Neural progenitor cell (in vitro differentiated cells): ENCODE measurements around the gene PIGR. TPM values are rescaled to one million over a fixed set of nuclear protein-coding genes. Genes with fewer than 3 reads are reported as not detected.

ENCODE experiments used
- DNase-seq: peaks from one replicate; pipeline ENCODE4 v3.0.0-alpha.2; 2016; ENCODE audit warnings: low spot score
- H2AFZ ChIP-seq: fragments of 200-600 bp; sonication (generic); replicated peaks from 2 replicates; pipeline ENCODE4 v1.6.1; 2016; ENCODE audit warnings: antibody characterized with exemption
- H3F3A ChIP-seq: fragments of 200-600 bp; sonication (generic); 2 replicates; pipeline ENCODE4 v1.6.1; 2016; ENCODE audit warnings: antibody characterized with exemption, low read depth
- H3K27ac ChIP-seq: fragments of 200-600 bp; sonication (generic); 2 replicates; pipeline ENCODE4 v1.5.1; 2016; ENCODE audit warnings: mild to moderate bottlenecking
- H3K27me3 ChIP-seq: fragments of 200-600 bp; sonication (generic); 2 replicates; pipeline ENCODE4 v1.6.1; 2016; ENCODE audit warnings: mild to moderate bottlenecking, moderate library complexity
- H3K36me3 ChIP-seq: fragments of 200-600 bp; sonication (generic); 2 replicates; pipeline ENCODE4 v1.5.1; 2016
- H3K4me1 ChIP-seq: fragments of 200-600 bp; sonication (generic); 2 replicates; pipeline ENCODE4 v1.6.1; 2016; ENCODE audit warnings: mixed run types
- H3K4me2 ChIP-seq: fragments of 200-600 bp; sonication (generic); 2 replicates; pipeline ENCODE4 v1.6.1; 2016
- H3K4me3 ChIP-seq: fragments of 200-600 bp; sonication (generic); 2 replicates; pipeline ENCODE4 v1.5.1; 2016
- H3K79me2 ChIP-seq: fragments of 200-600 bp; sonication (generic); 2 replicates; pipeline ENCODE4 v1.6.1; 2016; ENCODE audit warnings: low read depth
- H3K9ac ChIP-seq: fragments of 200-600 bp; sonication (generic); 2 replicates; pipeline ENCODE4 v1.6.1; 2016
- H3K9me3 ChIP-seq: fragments of 200-600 bp; sonication (generic); 2 replicates; pipeline ENCODE4 v1.5.1; 2016; ENCODE audit warnings: low read depth
- H4K20me1 ChIP-seq: fragments of 200-600 bp; sonication (generic); 2 replicates; pipeline ENCODE4 v1.6.1; 2016; ENCODE audit warnings: low read depth
- H3K27ac Mint-ChIP-seq: 3 replicates; pipeline ENCODE4 v1.8.0; 2021; ENCODE audit warnings: mixed read lengths
- H3K27me3 Mint-ChIP-seq: 2 replicates; pipeline ENCODE4 v1.8.0; 2022; ENCODE audit warnings: low read depth, mild to moderate bottlenecking, inconsistent platforms, moderate library complexity, mixed read lengths; ENCODE audit not compliant: insufficient read depth
- H3K36me3 Mint-ChIP-seq: 3 replicates; pipeline ENCODE4 v1.8.0; 2021; ENCODE audit warnings: mixed read lengths
- H3K4me1 Mint-ChIP-seq: 3 replicates; pipeline ENCODE4 v1.8.0; 2021; ENCODE audit warnings: mixed read lengths
- H3K4me3 Mint-ChIP-seq: 3 replicates; pipeline ENCODE4 v1.8.0; 2021; ENCODE audit warnings: mild to moderate bottlenecking, moderate library complexity, mixed read lengths
- H3K9me3 Mint-ChIP-seq: 3 replicates; pipeline ENCODE4 v1.8.0; 2020; ENCODE audit warnings: mixed read lengths
- EZH2 ChIP-seq: fragments of 200-600 bp; sonication (generic); IDR thresholded peaks from 2 replicates; pipeline ENCODE4 v1.6.1; 2017; ENCODE audit warnings: antibody characterized with exemption, mild to moderate bottlenecking, moderate library complexity
- EZH2phosphoT487 ChIP-seq: fragments of 200-600 bp; sonication (generic); IDR thresholded peaks from 2 replicates; pipeline ENCODE4 v1.6.1; 2017; ENCODE audit warnings: antibody characterized with exemption
- total RNA-seq: library from RNA; depleted of rRNA; stranded (reverse); fragments of >200 nt; gene quantifications from 2 replicates; pipeline ENCODE4 v1.2.3, GENCODE V29; 2015; ENCODE audit warnings: low replicate concordance
- TF ChIP-seq, protein P1 (sequence below): fragments of 200-600 bp; sonication (generic); IDR thresholded peaks from 2 replicates; pipeline ENCODE4 v1.5.1; 2017; ENCODE audit warnings: antibody characterized with exemption, mild to moderate bottlenecking

PIGR gene
- total RNA-seq, 1 donor from 2014 or later = not detected

DNA sequence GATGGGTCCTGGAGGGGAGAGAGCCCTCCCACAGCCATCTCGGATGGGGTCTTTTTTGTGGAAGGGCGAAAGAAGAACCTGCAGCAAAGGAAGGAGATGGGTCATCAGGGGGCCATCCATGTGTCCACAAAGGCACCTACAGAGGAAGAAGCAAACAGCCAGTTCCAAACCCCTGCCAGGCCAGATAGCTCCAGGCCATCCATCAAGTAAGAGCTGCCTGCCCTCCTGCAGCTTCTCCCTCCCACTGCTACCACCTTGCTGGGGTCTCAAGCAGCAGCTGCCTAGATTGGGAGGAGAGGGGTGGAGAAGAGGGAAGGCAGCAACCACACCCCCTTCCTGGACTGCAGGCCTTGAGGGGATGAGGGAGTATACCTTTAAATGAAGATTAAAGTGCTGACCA lies 19.5 kb upstream of the PIGR start:
- no peak overlapping the region for H3K27ac Mint-ChIP-seq

DNA sequence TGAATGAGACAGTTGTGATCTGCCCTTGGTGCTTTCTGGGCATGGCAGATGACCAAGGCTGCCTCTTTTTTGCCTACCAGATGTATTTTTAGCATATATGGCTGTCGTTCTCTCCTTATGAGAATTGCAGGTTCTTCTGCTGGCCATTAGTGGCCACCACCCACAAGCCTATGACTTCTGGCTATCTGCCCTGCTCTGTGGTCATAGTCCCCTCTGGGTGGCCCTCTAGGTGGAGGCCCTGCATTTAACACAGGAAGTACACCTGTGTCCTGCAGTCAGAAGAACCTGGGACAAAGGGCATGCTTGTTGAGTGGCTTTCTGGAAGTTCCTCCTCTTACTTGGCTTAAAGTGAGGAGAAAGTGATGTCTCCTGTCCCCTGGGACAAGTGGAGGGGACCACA lies 17.5 kb upstream of the PIGR start:
- Mint-ChIP-seq H3K9me3 (no peaks in the 10 kb centered on the region), H3K27ac (no peak overlapping the region), H3K27me3 (peaks cover 6% of the 10 kb centered on the region), H3K4me1 (no peaks in the 10 kb centered on the region), H3K4me3 (no peak overlapping the region), H3K36me3 (no peaks in the 10 kb centered on the region)
- H3K27me3 ChIP-seq = no peaks in the 10 kb centered on the region
- no peak overlapping the region for H2AFZ ChIP-seq
- H3K4me3 ChIP-seq = no peak overlapping the region
- no peak overlapping the region for H3K27ac ChIP-seq
- H3K4me2 ChIP-seq = no peak overlapping the region
- TF ChIP-seq EZH2phosphoT487 (no peak), EZH2 (no peak)
- TF ChIP-seq, protein P1, sequence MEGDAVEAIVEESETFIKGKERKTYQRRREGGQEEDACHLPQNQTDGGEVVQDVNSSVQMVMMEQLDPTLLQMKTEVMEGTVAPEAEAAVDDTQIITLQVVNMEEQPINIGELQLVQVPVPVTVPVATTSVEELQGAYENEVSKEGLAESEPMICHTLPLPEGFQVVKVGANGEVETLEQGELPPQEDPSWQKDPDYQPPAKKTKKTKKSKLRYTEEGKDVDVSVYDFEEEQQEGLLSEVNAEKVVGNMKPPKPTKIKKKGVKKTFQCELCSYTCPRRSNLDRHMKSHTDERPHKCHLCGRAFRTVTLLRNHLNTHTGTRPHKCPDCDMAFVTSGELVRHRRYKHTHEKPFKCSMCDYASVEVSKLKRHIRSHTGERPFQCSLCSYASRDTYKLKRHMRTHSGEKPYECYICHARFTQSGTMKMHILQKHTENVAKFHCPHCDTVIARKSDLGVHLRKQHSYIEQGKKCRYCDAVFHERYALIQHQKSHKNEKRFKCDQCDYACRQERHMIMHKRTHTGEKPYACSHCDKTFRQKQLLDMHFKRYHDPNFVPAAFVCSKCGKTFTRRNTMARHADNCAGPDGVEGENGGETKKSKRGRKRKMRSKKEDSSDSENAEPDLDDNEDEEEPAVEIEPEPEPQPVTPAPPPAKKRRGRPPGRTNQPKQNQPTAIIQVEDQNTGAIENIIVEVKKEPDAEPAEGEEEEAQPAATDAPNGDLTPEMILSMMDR = no peak
- DNase-seq = no peak
- H3F3A ChIP-seq = no peaks in the 10 kb centered on the region
- no peaks in the 10 kb centered on the region for H3K79me2 ChIP-seq
- no peaks in the 10 kb centered on the region for H4K20me1 ChIP-seq
- no peaks in the 10 kb centered on the region for H3K9me3 ChIP-seq
- H3K4me1 ChIP-seq = no peaks in the 10 kb centered on the region
- no peak overlapping the region for H3K9ac ChIP-seq
- H3K36me3 ChIP-seq = no peaks in the 10 kb centered on the region

More for the DNA sequence above, 19.5 kb upstream of the PIGR start:
- no peaks in the 10 kb centered on the region for H3K9me3 ChIP-seq
- no peaks in the 10 kb centered on the region for H3K36me3 ChIP-seq
- Mint-ChIP-seq H3K36me3 (no peaks in the 10 kb centered on the region), H3K9me3 (no peaks in the 10 kb centered on the region), H3K4me3 (no peak overlapping the region), H3K27me3 (peaks cover 6% of the 10 kb centered on the region), H3K4me1 (no peaks in the 10 kb centered on the region)
- H2AFZ ChIP-seq = no peak overlapping the region
- H3F3A ChIP-seq = no peaks in the 10 kb centered on the region
- no peak overlapping the region for H3K27ac ChIP-seq
- H3K79me2 ChIP-seq = no peaks in the 10 kb centered on the region
- no peak for DNase-seq
- no peak overlapping the region for H3K9ac ChIP-seq
- H4K20me1 ChIP-seq = no peaks in the 10 kb centered on the region
- no peak overlapping the region for H3K4me3 ChIP-seq
- no peaks in the 10 kb centered on the region for H3K4me1 ChIP-seq
- no peak overlapping the region for H3K4me2 ChIP-seq
- H3K27me3 ChIP-seq = no peaks in the 10 kb centered on the region
- TF ChIP-seq EZH2 = no peak
- no peak for TF ChIP-seq EZH2phosphoT487
- TF ChIP-seq, protein P1 = no peak

DNA sequence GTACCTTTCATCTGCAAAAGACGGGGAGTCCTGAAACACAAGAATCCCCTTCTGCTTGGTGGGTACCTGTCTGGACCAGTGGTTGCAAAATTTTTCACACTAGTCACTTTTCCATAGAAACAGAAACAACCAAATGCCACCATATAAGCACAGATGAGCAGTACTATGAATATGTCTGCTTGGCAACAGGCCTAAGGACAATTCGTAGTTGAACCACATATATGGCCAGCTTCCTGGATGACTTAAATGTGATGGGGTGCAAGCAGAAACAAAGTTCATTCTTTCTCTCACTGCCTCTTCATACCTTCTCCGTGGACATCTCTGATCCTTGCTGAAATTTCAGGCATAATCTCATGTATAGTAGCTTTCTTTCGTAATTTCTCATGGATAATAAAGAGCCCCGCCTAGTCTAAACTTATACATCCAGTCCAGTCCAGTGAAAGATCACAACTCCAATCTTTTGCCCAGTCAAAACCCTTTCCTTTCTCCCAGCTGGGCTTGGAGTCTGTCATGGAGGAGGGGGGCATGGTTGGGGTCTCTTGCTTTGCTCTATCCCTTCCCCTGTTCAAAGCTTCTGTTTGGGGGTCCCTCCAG lies 16.9 kb upstream of the PIGR start:
- Histone ChIP-seq H2AFZ (no peak overlapping the region), H3K9me3 (no peaks in the 10 kb centered on the region), H3K27ac (no peak overlapping the region), H4K20me1 (no peaks in the 10 kb centered on the region), H3K9ac (no peak overlapping the region), H3K4me3 (no peak overlapping the region), H3K36me3 (no peaks in the 10 kb centered on the region), H3F3A (no peaks in the 10 kb centered on the region), H3K4me1 (no peaks in the 10 kb centered on the region), H3K79me2 (no peaks in the 10 kb centered on the region), H3K27me3 (no peaks in the 10 kb centered on the region), H3K4me2 (no peak overlapping the region)
- peaks cover 6% of the 10 kb centered on the region for H3K27me3 Mint-ChIP-seq
- H3K27ac Mint-ChIP-seq = no peak overlapping the region
- no peak for TF ChIP-seq EZH2phosphoT487
- TF ChIP-seq, protein P1 = no peak
- no peak for TF ChIP-seq EZH2
- no peak for DNase-seq
- H3K36me3 Mint-ChIP-seq = no peaks in the 10 kb centered on the region
- no peak overlapping the region for H3K4me3 Mint-ChIP-seq
- H3K4me1 Mint-ChIP-seq = no peaks in the 10 kb centered on the region
- H3K9me3 Mint-ChIP-seq = no peaks in the 10 kb centered on the region
